ENCODE measurements around the gene RAB5A. TPM values are rescaled to one million over a fixed set of nuclear protein-coding genes. Genes with fewer than 3 reads are reported as not detected.

Gene RAB5A
- total RNA-seq, 1 experiment from 2014 or later: 65.1 TPM

- Histone ChIP-seq H3K9me3 (ENCODE audit: insufficient read depth, low read depth) (no peaks in the 10 kb centered on the region), H3K27me3 (ENCODE audit: insufficient read depth, low read depth) (no peaks in the 10 kb centered on the region), H3K36me3 (ENCODE audit: low read depth) (no peaks in the 10 kb centered on the region), H3K27ac (peak overlapping the region; percentile 76), H3K4me2 (peak overlapping the region; percentile 17; the same call in 1 of the 2 replicates), H3K79me2 (ENCODE audit: low read depth) (no peaks in the 10 kb centered on the region), H4K20me1 (ENCODE audit: insufficient read depth) (no peaks in the 10 kb centered on the region), H3F3A (ENCODE audit: insufficient read depth, low read depth) (peaks cover 27% of the 10 kb centered on the region), H3K4me1 (replicated peaks; ENCODE audit: insufficient read depth) (peaks cover 25% of the 10 kb centered on the region), H3K4me3 (no peak overlapping the region), H2AFZ (no peak overlapping the region), H3K9me2 (ENCODE audit: insufficient read depth) (no peaks in the 10 kb centered on the region)
- ChIA-PET CTCF (no interaction called here), POLR2A (ENCODE audit: unreplicated experiment) (no interaction called here)
- no peak for DNase-seq
- TF ChIP-seq EZH2 (IDR thresholded peaks at IDR 0.05; ENCODE audit: low read depth) (no peak), CTCF (conservative IDR thresholded peaks at IDR 0.05) (no peak)
- BruUV-seq (replicated peaks): no TSS peak
- intact Hi-C loops (cut with micrococcal nuclease; ENCODE audit: unreplicated experiment): loop anchor here (2.0 to 5.0 kb wide), 2 partner anchors 14 to 45 kb away; partner anchors contain the start of gene RAB5A
These were observed 14.5 kb upstream of the RAB5A start for GRCh38 chr3:19932422-19932821.

GRCh38 chr3:19934098-19934566 is 12.8 kb upstream of the RAB5A start, which contains the start of gene EFHB:
EFHB (minus strand) TSS chr3:19934217; CDS start chr3:19934018, 199 bp downstream.
- peaks cover 35% of the 10 kb centered on the region for H3K4me1 ChIP-seq (replicated peaks; ENCODE audit: insufficient read depth)
- no TSS peak for BruUV-seq (replicated peaks)
- H3K4me3 ChIP-seq: no peak within 1 kb of the TSS
- H3K4me2 ChIP-seq: no peak within 1 kb of the TSS
- no peaks in the 10 kb centered on the region for H3K36me3 ChIP-seq (ENCODE audit: low read depth)
- CTCF ChIA-PET: no interaction called here
- no peak within 1 kb of the TSS for H3K27ac ChIP-seq
- H3F3A ChIP-seq (ENCODE audit: insufficient read depth, low read depth): peaks cover 38% of the 10 kb centered on the region
- H3K9me3 ChIP-seq (ENCODE audit: insufficient read depth, low read depth): no peaks in the 10 kb centered on the region
- H4K20me1 ChIP-seq (ENCODE audit: insufficient read depth): no peaks in the 10 kb centered on the region
- POLR2A ChIA-PET (ENCODE audit: unreplicated experiment): no interaction called here
- no peak for TF ChIP-seq CTCF (conservative IDR thresholded peaks at IDR 0.05)
- TF ChIP-seq EZH2 (IDR thresholded peaks at IDR 0.05; ENCODE audit: low read depth): no peak
- H2AFZ ChIP-seq: no peak within 1 kb of the TSS
- intact Hi-C loops (cut with micrococcal nuclease; ENCODE audit: unreplicated experiment): loop anchor here (5.0 kb wide), 1 partner anchor 47 kb away; no protein-coding TSS in a partner anchor
- no peaks in the 10 kb centered on the region for H3K79me2 ChIP-seq (ENCODE audit: low read depth)
- no peaks in the 10 kb centered on the region for H3K27me3 ChIP-seq (ENCODE audit: insufficient read depth, low read depth)
- H3K9me2 ChIP-seq (ENCODE audit: insufficient read depth): no peaks in the 10 kb centered on the region
- peak in 1 of 2 experiments; percentile 45 for DNase-seq

GRCh38 chr3:19937459-19938294 is 9.2 kb upstream of the RAB5A start:
- intact Hi-C loops (cut with micrococcal nuclease; ENCODE audit: unreplicated experiment): no loop called here
- no peaks in the 10 kb centered on the region for H3K27me3 ChIP-seq (ENCODE audit: insufficient read depth, low read depth)
- TF ChIP-seq CTCF (conservative IDR thresholded peaks at IDR 0.05): no peak
- no peak for TF ChIP-seq EZH2 (IDR thresholded peaks at IDR 0.05; ENCODE audit: low read depth)
- H3K4me1 ChIP-seq (replicated peaks; ENCODE audit: insufficient read depth): peaks cover 25% of the 10 kb centered on the region
- H3F3A ChIP-seq (ENCODE audit: insufficient read depth, low read depth): peaks cover 18% of the 10 kb centered on the region
- peak overlapping the region; percentile 40 for H3K4me2 ChIP-seq
- ChIA-PET CTCF (no interaction called here), POLR2A (ENCODE audit: unreplicated experiment) (interaction anchor here (0.6 kb wide), 4 partner anchors 34 to 316 kb away, joined by 4 to 7 read pairs (median 5); no protein-coding TSS in a partner anchor)
- no peaks in the 10 kb centered on the region for H3K9me3 ChIP-seq (ENCODE audit: insufficient read depth, low read depth)
- no peaks in the 10 kb centered on the region for H3K9me2 ChIP-seq (ENCODE audit: insufficient read depth)
- peak in 1 of 2 experiments; percentile 70 for DNase-seq
- BruUV-seq (replicated peaks): no TSS peak
- H3K4me3 ChIP-seq: no peak overlapping the region
- H4K20me1 ChIP-seq (ENCODE audit: insufficient read depth): no peaks in the 10 kb centered on the region
- H3K79me2 ChIP-seq (ENCODE audit: low read depth): no peaks in the 10 kb centered on the region
- no peak overlapping the region for H2AFZ ChIP-seq
- H3K27ac ChIP-seq: peak overlapping the region; percentile 28
- H3K36me3 ChIP-seq (ENCODE audit: low read depth): no peaks in the 10 kb centered on the region
